Gastrocnemius medialis (tissue), 4 donors: Measurements from ENCODE around the gene MED4. TPM values are rescaled to one million over a fixed set of nuclear protein-coding genes. Genes with fewer than 3 reads are reported as not detected.

Source experiments
- ATAC-seq, 2 donors: fragments of 150-250 bp; one replicate each; pipeline ENCODE4 v1.9.1; 2016
- DNase-seq, 2 donors: peaks; one replicate each; pipeline ENCODE4 v3.0.0-alpha.2; 2019
- H3K27ac ChIP-seq, 4 donors: fragments of 200-600 bp; sonication (generic); 1 replicate in 1 of 4; 2 replicates in 3 of 4; pipeline ENCODE4 v1.5.1; 2016 to 2018; ENCODE audit warnings: mild to moderate bottlenecking in 2 of 4, moderate library complexity in 1 of 4
- H3K27me3 ChIP-seq, 3 donors: fragments of 200-600 bp; sonication (generic) in 2 of 3; 1 replicate in 1 of 3; 2 replicates in 2 of 3; pipeline versions ENCODE4 v1.5.1 to v1.6.0; 2016 to 2019; ENCODE audit warnings: mild to moderate bottlenecking in 1 of 3, moderate library complexity in 1 of 3
- H3K36me3 ChIP-seq, 2 donors: fragments of 200-600 bp; sonication (generic) in 1 of 2; one replicate each; pipeline ENCODE4 v1.5.1; 2017 to 2018
- H3K4me1 ChIP-seq, 2 donors: fragments of 200-600 bp; sonication (generic) in 1 of 2; one replicate each; pipeline ENCODE4 v1.5.1; 2016 to 2017; ENCODE audit warnings: mild to moderate bottlenecking in 2 of 2
- H3K4me3 ChIP-seq, 4 donors: fragments of 200-600 bp; sonication (generic) in 3 of 4; 1 replicate in 1 of 4; 2 replicates in 3 of 4; pipeline ENCODE4 v1.5.1; 2016 to 2019; ENCODE audit warnings: mild to moderate bottlenecking in 2 of 4
- H3K9me3 ChIP-seq, 3 donors: fragments of 200-600 bp; sonication (generic) in 2 of 3; 1 replicate in 1 of 3; 2 replicates in 2 of 3; pipeline ENCODE4 v1.5.1; 2016 to 2019
- CTCF ChIP-seq, 5 experiments: fragments of 450-650 bp in 3 of 5; fragments of 200-600 bp in 2 of 5; sonication (generic) in 2 of 5; IDR thresholded peaks in 4 of 5; conservative IDR thresholded peaks in 1 of 5; 1 replicate in 4 of 5; 2 replicates in 1 of 5; pipeline ENCODE4 v1.5.1; 2016 to 2019; ENCODE audit warnings: antibody characterized with exemption in 5 of 5, mild to moderate bottlenecking in 3 of 5, moderate library complexity in 3 of 5
- POLR2A ChIP-seq, 2 donors: fragments of 450-650 bp; IDR thresholded peaks; one replicate each; pipeline ENCODE4 v1.6.1; 2017; ENCODE audit warnings: antibody characterized with exemption in 2 of 2, mild to moderate bottlenecking in 2 of 2, moderate library complexity in 2 of 2
- in situ Hi-C, 4 donors: fragments of 200-750 bp; cut with MboI; loops; one replicate each; pipeline versions ENCODE4 v1.15.0 to v1.8.0; 2017; ENCODE audit warnings: low sequenced_read_pairs in 4 of 4
- intact Hi-C: fragments of 100-400 bp; cut with DNase I; formaldehyde crosslinking; loops from one replicate; pipeline ENCODE4 v1.15.1; 2023; ENCODE audit warnings: low total_unique reads
- total RNA-seq, 4 donors: library from RNA; depleted of rRNA; stranded (reverse); fragments of >200 nt; gene quantifications; one replicate each; pipeline versions ENCODE4 v1.1.0 to v1.2.3, GENCODE V29; 2016

Gene MED4
- total RNA-seq, 4 donors from 2014 or later: 30.7 to 37.5 (median 31.9) TPM

GRCh38 chr13:48132961-48133360 lies 38.1 kb upstream of the MED4 start:
- ATAC-seq (no peak), DNase-seq (no peak)
- Histone ChIP-seq H3K27me3 (no peaks in the 10 kb centered on the region), H3K4me1 (no peaks in the 10 kb centered on the region), H3K27ac (no peak overlapping the region), H3K36me3 (no peaks in the 10 kb centered on the region), H3K9me3 (no peaks in the 10 kb centered on the region), H3K4me3 (no peak overlapping the region)
- in situ Hi-C loops: loop anchor here in 3 of 4 donors (25.0 kb wide), 2 partner anchors 454 to 629 kb away; no protein-coding TSS in a partner anchor
- no peak for TF ChIP-seq POLR2A (IDR thresholded peaks at IDR 0.05)
- TF ChIP-seq CTCF (IDR thresholded peaks at IDR 0.05 in 4 of 5, conservative IDR thresholded peaks at IDR 0.05 in 1 of 5): no peak
- intact Hi-C loops: no loop called here

GRCh38 chr13:48131533-48131932 lies 36.6 kb upstream of the MED4 start:
- no peak overlapping the region for H3K27ac ChIP-seq
- H3K4me3 ChIP-seq: no peak overlapping the region
- ATAC-seq: no peak
- H3K9me3 ChIP-seq: no peaks in the 10 kb centered on the region
- no peak for DNase-seq
- H3K4me1 ChIP-seq: peaks cover 2 to 12% of the 10 kb centered on the region in 2 donors
- in situ Hi-C loops (loop anchor here in 3 of 4 donors (25.0 kb wide), 2 partner anchors 456 to 631 kb away; no protein-coding TSS in a partner anchor), intact Hi-C loops (no loop called here)
- no peaks in the 10 kb centered on the region for H3K27me3 ChIP-seq
- TF ChIP-seq CTCF (IDR thresholded peaks at IDR 0.05 in 4 of 5, conservative IDR thresholded peaks at IDR 0.05 in 1 of 5) (no peak), POLR2A (IDR thresholded peaks at IDR 0.05) (no peak)
- H3K36me3 ChIP-seq: no peaks in the 10 kb centered on the region

- ATAC-seq (peak; percentile 73 to 79), DNase-seq (peak; percentile 43 to 72)
- H3K4me3 ChIP-seq: no peak overlapping the region
- H3K36me3 ChIP-seq: no peaks in the 10 kb centered on the region
- H3K27ac ChIP-seq: peak overlapping the region; percentile 27 to 80 (median 73)
- intact Hi-C loops: loop anchor here (2.0 to 5.0 kb wide), 4 partner anchors 106 to 640 kb away; partner anchors contain the start of gene ITM2B
- H3K27me3 ChIP-seq: no peaks in the 10 kb centered on the region
- no peaks in the 10 kb centered on the region for H3K9me3 ChIP-seq
- TF ChIP-seq POLR2A (IDR thresholded peaks at IDR 0.05) (no peak), CTCF (IDR thresholded peaks at IDR 0.05 in 4 of 5, conservative IDR thresholded peaks at IDR 0.05 in 1 of 5) (peak; percentile 53 to 74 (median 72))
- in situ Hi-C loops: loop anchor here (10.0 to 25.0 kb wide), 5 partner anchors 108 to 635 kb away; partner anchors contain the start of genes ITM2B (in 2 of the 4) and RB1 (in 1 of the 4)
- H3K4me1 ChIP-seq: peaks cover 12 to 33% of the 10 kb centered on the region in 2 donors
Observed at GRCh38 chr13:48126944-48127830, 32.3 kb upstream of the MED4 start.

- DNase-seq (peak in 1 of 2 donors; percentile 6), ATAC-seq (peak; percentile 50 to 58)
- TF ChIP-seq CTCF (IDR thresholded peaks at IDR 0.05 in 4 of 5, conservative IDR thresholded peaks at IDR 0.05 in 1 of 5) (no peak), POLR2A (IDR thresholded peaks at IDR 0.05) (no peak)
- Histone ChIP-seq H3K36me3 (no peaks in the 10 kb centered on the region), H3K4me1 (peaks cover 12 to 36% of the 10 kb centered on the region in 2 donors), H3K4me3 (peak overlapping the region in 1 of 4 donors; percentile 7), H3K9me3 (no peaks in the 10 kb centered on the region), H3K27me3 (no peaks in the 10 kb centered on the region), H3K27ac (peak overlapping the region; percentile 66 to 80 (median 73))
- intact Hi-C loops (loop anchor here (2.0 to 5.0 kb wide), 4 partner anchors 107 to 641 kb away; partner anchors contain the start of gene ITM2B), in situ Hi-C loops (loop anchor here (10.0 to 25.0 kb wide), 5 partner anchors 109 to 636 kb away; partner anchors contain the start of genes ITM2B (in 2 of the 4) and RB1 (in 1 of the 4))
Observed at GRCh38 chr13:48125794-48126228, 30.9 kb upstream of the MED4 start.
